ENCODE data around the gene LDLRAD4.

Gene LDLRAD4

DNA sequence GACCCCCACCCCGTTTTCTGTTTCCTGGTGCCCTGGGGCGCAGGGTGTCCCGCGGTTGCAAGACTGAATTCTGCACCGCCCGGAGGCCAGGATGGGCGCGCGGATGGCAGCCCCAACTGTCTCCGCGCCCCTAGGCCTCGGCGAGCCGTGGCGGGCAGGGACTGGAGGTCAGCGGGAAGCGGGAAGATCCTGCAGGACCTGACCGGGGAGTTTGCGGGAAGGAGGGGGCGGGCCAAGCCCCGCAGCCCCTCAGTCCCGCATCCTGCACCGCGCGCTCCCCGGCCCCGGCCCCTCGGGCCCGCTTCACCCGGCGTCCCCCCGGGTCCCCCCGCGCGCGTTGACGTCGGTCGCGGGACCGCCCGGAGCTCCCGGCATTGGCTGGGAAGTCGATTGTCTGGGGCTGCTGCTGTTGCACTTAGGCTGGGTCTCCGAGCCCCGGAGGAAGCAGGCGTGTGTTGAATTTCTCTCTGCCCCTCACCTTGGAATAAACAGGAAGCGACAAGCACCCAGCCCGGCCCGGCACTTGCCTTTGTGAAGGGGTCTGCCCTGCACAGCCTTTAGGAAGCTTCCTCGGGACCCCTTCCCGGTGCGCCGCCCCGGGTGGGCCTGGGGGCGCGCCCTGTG, at the start of gene LDLRAD4:
Gene LDLRAD4 (plus strand): TSS at position 393 of the 624 bp plus-strand sequence.
- no peak for DNase-seq (ENCODE audit: low read depth)
- in situ Hi-C loops (cut with HindIII; ENCODE audit: low sequenced_read_pairs): no loop called here
- peak within 1 kb of the TSS; percentile 37 for H3K4me3 ChIP-seq (ENCODE audit: low read depth, low read length)
- TF ChIP-seq, protein P1, sequence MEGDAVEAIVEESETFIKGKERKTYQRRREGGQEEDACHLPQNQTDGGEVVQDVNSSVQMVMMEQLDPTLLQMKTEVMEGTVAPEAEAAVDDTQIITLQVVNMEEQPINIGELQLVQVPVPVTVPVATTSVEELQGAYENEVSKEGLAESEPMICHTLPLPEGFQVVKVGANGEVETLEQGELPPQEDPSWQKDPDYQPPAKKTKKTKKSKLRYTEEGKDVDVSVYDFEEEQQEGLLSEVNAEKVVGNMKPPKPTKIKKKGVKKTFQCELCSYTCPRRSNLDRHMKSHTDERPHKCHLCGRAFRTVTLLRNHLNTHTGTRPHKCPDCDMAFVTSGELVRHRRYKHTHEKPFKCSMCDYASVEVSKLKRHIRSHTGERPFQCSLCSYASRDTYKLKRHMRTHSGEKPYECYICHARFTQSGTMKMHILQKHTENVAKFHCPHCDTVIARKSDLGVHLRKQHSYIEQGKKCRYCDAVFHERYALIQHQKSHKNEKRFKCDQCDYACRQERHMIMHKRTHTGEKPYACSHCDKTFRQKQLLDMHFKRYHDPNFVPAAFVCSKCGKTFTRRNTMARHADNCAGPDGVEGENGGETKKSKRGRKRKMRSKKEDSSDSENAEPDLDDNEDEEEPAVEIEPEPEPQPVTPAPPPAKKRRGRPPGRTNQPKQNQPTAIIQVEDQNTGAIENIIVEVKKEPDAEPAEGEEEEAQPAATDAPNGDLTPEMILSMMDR (IDR thresholded peaks at IDR 0.05; ENCODE audit: low read depth, low read length, missing control alignments): no peak

DNA sequence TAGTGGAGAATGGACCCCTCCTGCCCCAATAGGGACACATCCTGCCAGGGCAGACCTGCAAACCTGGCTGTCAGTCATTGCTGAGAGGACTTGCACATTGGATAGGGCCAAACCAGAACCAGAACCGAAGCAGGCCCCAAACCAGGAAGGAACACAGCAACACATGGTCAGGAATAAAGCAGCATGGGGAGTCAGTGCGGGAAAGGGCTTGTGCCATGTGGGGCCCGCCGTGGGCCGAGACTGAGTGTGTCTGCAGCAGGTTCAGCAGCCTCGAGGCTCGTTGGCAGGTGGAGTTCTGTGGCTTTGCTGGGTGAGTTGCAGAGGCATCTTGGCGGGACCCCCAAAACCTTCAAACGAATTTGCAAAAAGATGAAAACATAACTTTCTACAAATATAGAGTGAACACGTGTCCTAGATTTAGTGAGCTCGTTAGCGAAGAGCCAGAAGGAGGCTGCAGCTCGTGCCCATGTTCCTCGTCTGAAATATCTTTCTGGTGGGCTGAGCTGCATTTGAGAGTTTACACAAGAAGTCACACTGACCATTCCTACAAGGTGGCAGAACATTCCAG, 44.9 kb upstream of the LDLRAD4 start:
- in situ Hi-C loops (cut with HindIII; ENCODE audit: low sequenced_read_pairs): no loop called here
- TF ChIP-seq, protein P1 (IDR thresholded peaks at IDR 0.05; ENCODE audit: low read depth, low read length, missing control alignments): no peak
- DNase-seq (ENCODE audit: low read depth): no peak
- no peak overlapping the region for H3K4me3 ChIP-seq (ENCODE audit: low read depth, low read length)

DNA sequence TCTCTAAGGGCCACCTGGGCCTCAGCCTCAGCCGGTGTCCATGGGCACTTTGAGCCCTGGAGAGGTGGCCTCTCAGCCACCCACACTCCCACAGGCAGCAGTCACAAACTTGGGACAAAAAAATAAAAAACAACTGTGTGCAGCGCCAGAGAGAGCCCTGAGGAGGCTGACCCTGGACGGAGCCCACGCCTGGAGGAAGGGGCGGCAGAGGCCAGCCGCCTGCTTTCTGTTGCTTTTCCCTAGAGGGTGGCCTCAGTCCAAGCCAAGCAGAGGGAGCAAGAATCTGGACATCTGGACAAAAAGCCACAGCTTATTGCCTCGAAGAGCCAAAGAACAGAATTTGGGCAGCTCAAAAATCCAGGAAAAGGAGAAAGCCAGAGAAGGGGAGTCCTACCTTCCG, 43.3 kb upstream of the LDLRAD4 start:
- no peak for DNase-seq (ENCODE audit: low read depth)
- H3K4me3 ChIP-seq (ENCODE audit: low read depth, low read length): no peak overlapping the region
- TF ChIP-seq, protein P1 (IDR thresholded peaks at IDR 0.05; ENCODE audit: low read depth, low read length, missing control alignments): no peak
- in situ Hi-C loops (cut with HindIII; ENCODE audit: low sequenced_read_pairs): no loop called here

DNA sequence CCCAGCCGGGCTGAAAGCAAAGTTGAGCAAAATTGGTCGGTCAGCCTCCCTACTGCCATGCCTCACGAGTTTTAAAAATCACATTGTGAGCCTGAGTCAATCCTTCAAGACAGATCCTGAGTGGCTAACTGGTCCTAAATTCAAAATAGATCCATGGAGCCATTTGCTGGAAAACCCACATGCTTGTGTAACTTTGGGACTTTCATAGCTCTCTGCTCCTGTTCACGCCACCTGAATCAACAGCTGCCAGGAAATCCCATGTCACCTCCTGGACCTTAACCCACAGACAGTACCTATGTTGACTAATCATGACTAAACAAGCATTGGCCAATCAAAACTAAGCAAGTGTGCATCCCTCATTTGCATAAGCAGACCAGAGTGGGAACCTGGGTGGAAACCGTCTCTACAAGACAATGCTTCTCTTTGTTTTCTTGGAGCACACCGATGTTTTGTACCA, 42.8 kb upstream of the LDLRAD4 start:
- no peak for DNase-seq (ENCODE audit: low read depth)
- TF ChIP-seq, protein P1 (IDR thresholded peaks at IDR 0.05; ENCODE audit: low read depth, low read length, missing control alignments): no peak
- no peak overlapping the region for H3K4me3 ChIP-seq (ENCODE audit: low read depth, low read length)
- in situ Hi-C loops (cut with HindIII; ENCODE audit: low sequenced_read_pairs): no loop called here

DNA sequence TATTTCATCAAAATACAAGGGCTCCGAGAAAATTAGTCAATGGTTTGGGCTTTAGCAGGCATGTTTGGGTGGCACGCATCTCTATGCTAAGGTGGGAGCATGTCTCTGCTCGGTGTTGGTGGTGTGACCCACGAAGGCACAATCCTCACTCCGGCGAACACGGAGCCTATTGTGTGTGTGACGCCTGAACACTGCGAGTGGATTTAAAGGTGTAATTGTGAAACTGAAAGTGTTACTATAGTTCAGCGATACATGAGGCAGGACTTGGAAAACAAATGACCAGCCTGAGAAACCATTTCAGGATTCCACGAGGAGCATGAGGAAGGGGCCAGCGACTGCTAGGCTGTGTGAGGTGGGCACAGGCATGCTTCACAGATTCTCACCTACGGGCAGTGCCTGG, 41.7 kb upstream of the LDLRAD4 start:
- no peak overlapping the region for H3K4me3 ChIP-seq (ENCODE audit: low read depth, low read length)
- TF ChIP-seq, protein P1 (IDR thresholded peaks at IDR 0.05; ENCODE audit: low read depth, low read length, missing control alignments): no peak
- DNase-seq (ENCODE audit: low read depth): no peak
- in situ Hi-C loops (cut with HindIII; ENCODE audit: low sequenced_read_pairs): no loop called here

DNA sequence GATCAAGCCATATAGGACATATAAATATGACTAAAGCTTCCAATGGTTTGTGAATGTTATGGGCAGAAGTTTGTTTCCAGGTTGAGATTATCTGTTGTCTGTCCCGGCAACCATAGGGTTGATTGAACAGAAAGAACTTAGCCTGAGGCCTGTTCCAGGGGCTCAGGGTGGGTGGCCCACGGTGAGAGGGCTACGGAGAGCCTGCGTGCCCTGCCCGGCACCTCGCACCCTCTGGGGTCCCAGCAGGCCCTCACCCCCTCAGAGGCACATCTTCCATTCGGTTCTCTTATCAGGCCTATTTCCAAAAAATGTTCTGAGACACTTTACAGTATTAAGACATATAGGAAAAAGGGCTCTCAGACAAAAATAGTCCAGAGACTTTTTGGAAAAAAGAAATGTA, 40.4 kb upstream of the LDLRAD4 start:
- TF ChIP-seq, protein P1 (IDR thresholded peaks at IDR 0.05; ENCODE audit: low read depth, low read length, missing control alignments): no peak
- in situ Hi-C loops (cut with HindIII; ENCODE audit: low sequenced_read_pairs): no loop called here
- DNase-seq (ENCODE audit: low read depth): no peak
- no peak overlapping the region for H3K4me3 ChIP-seq (ENCODE audit: low read depth, low read length)

All from astrocyte of the cerebellum (primary cell).